Stimulated activated CD4-positive, alpha-beta T cell treated with anti-CD3 and anti-CD28 coated beads, Interleukin-1b, Interleukin-23, amount 100 ng/mL, for 24 hours (primary cell): ENCODE results near the gene SIX5.
"Not testable (repeated sequence)": the region's sequence is repeated elsewhere in the genome, so short reads cannot be mapped to it uniquely, and the experiment has no call there.

ENCODE experiments used
- DNase-seq, 4 experiments: peaks; one replicate each; pipeline ENCODE4 v3.0.0-alpha.2; 2020; ENCODE audit warnings: low read depth in 4 of 4, low spot score in 1 of 4

Gene SIX5

DNA sequence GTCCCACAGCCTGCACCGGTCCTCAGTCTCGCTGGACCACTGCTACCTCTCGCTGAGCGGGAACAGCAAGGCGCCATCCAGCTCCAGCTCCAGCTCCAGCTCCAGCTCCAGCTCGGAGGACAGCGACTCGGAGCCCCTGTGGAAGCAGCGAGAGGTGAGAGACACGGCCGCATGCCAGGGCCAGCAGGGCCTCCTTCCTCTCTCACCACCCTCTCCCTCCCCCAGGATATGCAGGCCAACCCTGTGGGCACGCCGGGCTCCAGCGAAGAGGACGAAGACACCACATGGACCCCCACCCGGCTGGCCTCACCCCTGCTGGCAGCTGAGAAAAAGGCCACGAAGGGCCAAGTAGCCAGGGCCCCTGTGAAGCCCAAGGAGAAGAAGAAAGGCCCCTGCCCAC is 7.3 kb downstream of the SIX5 start:
- no peak for DNase-seq

GRCh38 chr19:45758921-45759320 is 10.1 kb downstream of the SIX5 start:
- DNase-seq: no peak

DNA sequence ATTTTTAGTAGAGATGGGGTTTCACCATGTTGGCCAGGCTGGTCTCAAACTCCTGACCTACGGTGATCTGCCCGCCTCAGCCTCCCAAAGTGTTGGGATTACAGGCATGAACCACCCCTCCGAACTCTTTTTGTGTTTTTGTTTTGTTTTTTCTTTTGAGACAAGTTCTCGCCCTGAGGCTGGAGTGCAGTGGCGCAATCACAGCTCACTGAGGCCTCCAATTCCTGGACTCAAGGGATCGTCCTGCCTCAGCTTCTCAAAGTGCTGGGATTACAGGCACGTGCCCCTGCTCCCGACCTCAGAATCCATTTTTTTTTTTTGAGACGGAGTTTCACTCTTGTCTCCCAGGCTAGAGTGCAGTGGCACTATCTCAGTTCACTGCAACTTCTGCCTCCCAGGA is 11.4 kb downstream of the SIX5 start:
- DNase-seq: no peak

DNA sequence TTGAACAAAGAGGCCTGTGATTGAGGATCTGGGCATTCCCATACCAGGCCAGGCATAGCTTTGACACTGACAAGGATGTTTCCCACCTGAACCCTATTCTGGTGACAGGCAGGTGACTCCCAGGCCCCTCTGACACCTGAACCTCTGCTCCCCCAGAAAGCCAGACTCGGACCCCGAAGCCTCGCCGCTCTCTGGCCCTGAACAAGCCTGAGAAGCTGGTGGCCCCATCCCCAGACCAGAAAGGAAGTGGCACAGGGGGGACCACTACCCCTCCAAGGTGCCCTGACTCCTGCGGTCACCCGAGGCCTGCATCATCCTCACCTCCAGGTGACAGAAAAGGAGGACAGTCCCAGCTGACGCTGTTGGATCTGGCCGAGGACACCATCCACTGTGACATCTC is 14.7 kb downstream of the SIX5 start:
- no peak for DNase-seq

GRCh38 chr19:45753548-45753947 is 15.5 kb downstream of the SIX5 start:
- DNase-seq: no peak

GRCh38 chr19:45752639-45753038 is 16.4 kb downstream of the SIX5 start:
- no peak for DNase-seq

GRCh38 chr19:45751483-45751882 is 17.6 kb downstream of the SIX5 start:
- not testable (repeated sequence) for DNase-seq

DNA sequence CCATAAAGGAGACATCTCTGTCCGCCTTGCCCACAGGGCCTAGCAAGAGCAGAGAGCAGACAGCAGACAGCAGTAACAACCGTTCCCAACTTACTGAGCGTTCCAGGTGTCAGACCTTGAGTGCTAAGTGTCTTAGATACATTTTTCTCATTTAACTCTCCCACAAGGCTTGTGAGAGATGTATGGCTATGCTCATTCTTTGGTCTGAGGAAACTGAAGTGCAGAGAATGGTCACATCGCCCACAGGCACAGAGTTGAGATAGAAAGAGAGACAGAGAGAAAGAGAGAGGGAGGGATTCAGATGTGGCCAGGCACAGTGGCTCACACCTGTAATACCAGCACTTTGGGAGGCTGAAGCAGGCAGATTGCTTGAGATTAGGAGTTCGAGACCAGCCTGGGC is 21.5 kb downstream of the SIX5 start:
- DNase-seq: no peak

GRCh38 chr19:45746866-45747265 is 22.2 kb downstream of the SIX5 start:
- DNase-seq: no peak

DNA sequence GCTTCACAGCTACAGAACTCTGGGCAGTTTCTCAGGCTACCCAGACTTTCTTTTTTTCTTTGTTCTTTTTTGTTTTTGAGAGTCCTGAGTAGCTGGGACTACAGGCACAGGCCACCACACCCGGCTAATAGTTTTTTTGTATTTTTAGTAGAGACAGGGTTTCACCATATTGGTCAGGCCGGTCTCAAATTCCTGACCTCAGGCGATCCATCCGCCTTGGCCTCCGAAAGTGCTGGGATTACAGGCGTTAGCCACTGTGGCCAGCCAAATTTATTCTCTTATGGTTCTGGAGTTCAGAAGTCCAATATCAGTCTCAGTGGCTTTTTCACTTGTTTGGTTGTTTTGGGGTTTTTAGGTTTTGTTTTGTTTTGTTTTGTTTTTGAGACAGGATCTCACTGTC is 23.4 kb downstream of the SIX5 start:
- DNase-seq: no peak

GRCh38 chr19:45742969-45743368 is 26.1 kb downstream of the SIX5 start:
- no peak for DNase-seq

DNA sequence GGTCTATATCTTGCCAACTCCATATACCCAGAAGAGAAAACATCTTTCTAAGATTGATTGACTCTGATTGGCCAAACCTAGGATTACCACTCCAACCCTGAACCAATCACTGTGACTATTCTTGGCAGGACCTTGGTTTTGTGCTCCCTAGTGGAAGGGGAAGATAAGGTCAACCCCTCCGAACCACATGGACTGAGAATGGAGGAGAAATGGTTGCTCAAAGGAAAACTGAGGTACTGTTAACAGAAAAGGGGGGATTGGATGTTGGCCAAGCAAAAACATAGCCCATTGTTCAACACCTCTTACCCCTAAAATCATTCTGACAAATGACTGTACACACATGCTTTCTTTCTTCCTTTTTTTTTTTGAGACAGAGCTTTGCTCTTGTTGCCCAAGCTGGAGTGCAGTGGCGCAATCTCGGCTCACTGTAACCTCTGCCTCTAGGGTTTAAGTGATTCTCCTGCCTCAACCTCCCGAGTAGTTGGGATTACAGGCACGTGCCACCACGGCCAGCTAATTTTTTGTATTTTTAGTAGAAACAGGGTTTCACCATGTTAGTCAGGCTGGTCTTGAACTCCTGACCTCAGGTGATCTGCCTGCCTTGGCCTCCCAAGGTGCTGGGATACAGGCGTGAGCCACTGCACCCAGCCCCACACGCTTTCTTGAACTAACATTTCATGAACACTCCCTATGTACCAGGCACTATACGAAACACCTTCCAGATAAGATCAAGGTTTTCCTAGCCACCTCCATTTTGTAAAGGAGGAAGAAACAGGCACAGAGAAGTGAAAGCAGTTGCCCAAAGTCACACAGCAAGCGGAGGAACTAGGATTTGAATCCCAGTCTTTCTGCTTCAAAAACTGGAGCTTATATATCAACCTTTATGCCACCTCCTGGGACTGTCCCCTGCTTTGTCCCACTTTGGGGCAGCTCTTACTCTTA is 29.3 kb downstream of the SIX5 start:
- DNase-seq: no peak

DNA sequence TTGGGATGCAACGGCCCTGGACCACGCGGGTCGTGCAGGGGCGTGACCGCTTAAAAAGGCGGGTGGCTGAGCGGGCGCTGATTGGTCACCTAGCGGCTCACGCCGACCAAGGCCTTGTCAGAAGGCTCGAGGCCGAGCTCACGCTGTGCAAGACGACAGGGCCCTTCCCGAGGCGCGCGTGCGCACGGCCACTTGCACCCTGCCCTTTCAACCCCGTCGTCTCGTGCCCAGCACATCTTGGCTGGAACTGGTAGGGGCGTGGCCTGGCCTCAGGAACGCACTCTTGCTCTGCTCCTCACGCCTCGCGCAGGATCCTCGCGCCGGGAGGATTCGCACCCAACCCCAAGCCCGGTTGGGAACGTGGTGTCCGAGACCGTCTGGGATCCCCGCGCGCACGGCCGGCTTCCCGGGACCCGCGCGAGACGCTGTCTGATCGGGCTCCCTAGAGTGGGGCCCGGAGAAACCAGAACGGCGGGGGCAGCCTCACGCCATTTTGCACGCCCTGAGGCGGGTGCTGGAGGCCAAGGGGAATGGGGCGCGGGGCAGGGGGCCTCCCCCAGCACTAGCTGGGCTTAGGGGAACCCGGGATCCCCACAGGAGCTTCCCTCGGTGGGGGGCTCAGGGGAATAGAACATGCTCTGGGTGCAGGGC is 35.8 kb downstream of the SIX5 start, which contains the start of gene MEIOSIN:
Gene MEIOSIN, plus strand, starts transcription at position 280 of the 651 bp plus-strand sequence. CDS start 1,938 bp downstream, outside the sequence.
- DNase-seq: no peak

- peak; percentile 81 to 93 (median 88) for DNase-seq
These were observed 38.4 kb downstream of the SIX5 start, which contains the start of gene FBXO46 for GRCh38 chr19:45730368-45731288. Gene FBXO46 (minus strand): TSS chr19:45730896. CDS start chr19:45713495, 17,401 bp downstream.

GRCh38 chr19:45729800-45730290 is 39.2 kb downstream of the SIX5 start:
- DNase-seq: no peak

DNA sequence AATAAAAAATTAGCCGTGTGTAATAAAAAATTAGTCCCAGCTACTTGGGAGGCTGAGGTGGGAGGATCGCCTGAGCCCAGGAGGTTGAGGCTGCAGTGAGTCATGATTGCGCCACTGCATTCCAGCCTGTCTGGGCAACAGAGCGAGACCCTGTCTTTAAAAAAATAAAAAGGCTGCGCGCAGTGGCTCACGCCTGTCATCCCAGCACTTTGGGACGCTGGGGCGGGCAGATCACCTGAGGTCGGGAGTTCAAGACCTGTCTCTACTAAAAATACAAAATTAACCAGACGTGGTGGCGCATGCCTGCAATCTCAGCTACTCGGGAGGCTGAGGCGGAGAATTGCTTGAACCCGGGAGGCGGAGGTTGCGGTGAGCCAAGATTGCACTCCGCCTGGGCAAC is 40.4 kb downstream of the SIX5 start:
- not testable (repeated sequence) for DNase-seq

DNA sequence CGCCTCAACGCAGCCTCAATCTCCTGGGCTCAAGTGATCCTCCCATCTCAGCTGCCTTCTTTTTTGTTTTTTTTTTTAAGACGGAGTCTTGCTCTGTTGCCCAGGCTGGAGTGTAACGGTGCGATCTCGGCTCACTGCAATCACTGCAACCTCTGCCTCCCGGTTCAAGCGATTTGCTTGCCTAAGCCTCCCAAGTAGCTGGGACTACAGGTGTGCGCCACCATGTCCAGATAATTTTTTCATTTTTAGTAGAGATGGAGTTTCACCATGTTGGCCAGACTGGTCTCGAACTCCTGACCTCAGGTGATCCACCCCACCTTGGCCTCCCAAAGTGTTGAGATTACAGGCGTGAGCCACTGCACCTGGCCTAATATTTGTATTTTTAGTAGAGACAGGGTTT is 49.0 kb downstream of the SIX5 start:
- not testable (repeated sequence) for DNase-seq

DNA sequence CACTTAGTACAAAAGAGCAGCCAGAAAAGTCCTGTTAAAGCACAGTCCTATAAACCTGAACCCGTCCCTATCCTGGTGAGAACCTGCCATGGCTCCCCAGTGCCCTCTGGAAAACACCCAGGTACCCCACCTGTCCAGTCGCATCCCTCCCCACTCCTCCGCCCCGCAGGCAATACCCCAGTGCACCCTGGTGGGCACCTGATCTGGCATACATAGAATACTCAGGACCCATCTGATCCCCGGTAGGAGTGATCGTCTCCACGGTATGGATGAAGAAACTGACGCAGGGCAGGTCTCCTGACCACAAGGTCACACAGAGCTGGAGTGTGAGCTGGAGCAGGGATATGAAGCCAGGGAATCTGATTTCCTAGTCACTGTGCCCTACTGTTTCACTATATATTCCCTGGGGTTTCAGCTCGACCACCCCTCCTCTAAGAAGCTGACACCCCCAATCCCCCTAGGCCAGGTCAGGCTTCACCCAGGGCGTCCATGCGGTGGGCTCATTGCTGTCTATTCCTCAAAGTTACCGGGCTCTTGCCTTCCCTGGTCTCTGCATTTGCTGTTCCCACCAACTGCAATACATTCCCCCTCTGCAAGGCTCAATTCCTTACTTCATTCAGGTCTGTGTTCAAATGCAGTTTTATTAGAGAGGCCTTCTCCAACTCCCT is 50.9 kb downstream of the SIX5 start:
- DNase-seq: no peak

DNA sequence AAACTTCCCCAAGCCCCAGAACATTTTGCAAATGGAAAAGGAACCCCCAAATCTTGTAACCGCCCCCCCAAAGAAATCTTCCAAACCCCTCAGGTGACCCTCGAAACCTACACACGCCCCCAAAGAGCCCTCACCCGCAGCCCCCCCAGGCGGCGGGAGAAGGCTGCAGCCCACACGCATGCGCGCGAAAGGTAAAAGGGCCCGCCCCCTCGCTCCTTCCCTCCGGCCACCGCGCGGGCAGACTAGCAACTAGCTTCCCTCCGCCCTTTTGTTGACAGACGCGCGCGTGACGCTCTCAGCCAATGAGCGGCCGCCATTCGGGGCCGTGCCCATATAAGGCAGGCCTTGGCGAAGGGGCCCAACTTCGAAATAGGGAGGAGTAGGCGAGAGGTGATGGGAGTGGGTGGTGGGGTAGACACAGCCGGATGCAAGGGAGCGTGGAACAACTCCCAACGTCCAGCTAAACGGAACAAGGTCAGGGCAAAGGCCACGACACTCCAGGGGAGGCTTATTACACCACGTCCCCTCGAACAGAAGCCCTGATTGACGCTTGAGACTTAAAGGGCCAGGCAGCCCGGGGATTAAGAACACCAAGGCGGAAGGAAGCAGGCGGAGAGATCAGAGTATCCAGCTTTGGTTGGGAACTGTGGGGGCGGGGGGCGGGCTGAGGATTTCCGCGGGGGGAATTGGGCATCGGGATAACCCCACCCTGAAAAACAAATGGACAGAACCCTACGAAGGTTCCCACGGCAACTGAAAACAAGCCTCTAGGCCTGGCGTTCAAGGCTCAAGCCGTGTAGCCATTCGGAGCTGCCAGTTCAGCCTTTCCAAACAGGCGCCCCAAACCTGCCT is 51.7 kb downstream of the SIX5 start:
- peak; percentile 81 to 94 (median 90) for DNase-seq
